Activated effector memory CD4-positive, alpha-beta T cell treated with Interleukin-2 at 50 U/mL for 16 hours (primary cell): ENCODE results near the gene PCGF2.
"Not testable (repeated sequence)": the region's sequence is repeated elsewhere in the genome, so short reads cannot be mapped to it uniquely, and the experiment has no call there.

ENCODE experiments used
- DNase-seq: peaks from one replicate; pipeline ENCODE4 v3.0.0-alpha.2; 2020

Gene PCGF2

DNA sequence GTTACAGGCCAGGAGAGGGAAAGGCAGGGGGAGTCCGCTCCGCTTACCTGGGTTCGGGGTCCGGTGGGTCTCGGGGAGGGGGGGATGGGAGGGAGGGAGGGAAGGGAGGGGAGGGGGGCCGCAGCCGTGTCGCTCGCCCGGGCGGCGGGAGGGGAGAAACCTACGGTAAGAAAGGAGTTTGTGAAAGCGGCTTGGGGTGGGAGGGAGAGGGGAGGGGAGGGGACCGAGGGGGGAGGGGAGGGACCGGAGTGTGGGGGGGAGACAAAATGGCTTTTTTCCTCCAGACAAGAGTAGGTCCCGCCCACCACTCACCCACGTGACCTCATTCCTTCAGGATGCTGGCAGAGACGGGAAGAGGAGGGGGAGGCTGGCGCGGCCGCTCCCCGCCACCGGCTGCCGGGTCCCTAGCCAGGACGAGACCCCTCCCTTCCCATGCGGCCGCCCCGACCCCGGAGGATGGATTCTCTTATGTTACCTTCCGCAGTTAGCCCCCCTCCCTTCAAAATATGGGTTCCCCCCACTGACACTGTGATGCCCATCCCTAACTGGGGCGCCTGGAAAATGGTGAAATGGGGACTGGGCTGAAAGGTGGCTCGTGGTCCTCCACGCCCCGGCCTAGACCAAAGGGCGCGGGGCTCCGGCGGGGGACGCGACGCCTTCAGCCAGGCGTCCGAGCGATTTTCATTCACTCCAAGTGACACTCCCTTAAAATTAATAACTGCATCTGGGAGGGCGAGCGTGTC is at the start of gene PCGF2:
Gene PCGF2 (minus strand): TSS at position 188 of the 743 bp plus-strand sequence. CDS start 7,934 bp downstream, outside the sequence.
- DNase-seq: no peak

GRCh38 chr17:38797828-38798227 is 49.7 kb upstream of the PCGF2 start:
- DNase-seq: no peak

- DNase-seq: no peak
Measured at GRCh38 chr17:38797158-38797490, 49.0 kb upstream of the PCGF2 start.

GRCh38 chr17:38796451-38797157 is 48.5 kb upstream of the PCGF2 start:
- DNase-seq: no peak

DNA sequence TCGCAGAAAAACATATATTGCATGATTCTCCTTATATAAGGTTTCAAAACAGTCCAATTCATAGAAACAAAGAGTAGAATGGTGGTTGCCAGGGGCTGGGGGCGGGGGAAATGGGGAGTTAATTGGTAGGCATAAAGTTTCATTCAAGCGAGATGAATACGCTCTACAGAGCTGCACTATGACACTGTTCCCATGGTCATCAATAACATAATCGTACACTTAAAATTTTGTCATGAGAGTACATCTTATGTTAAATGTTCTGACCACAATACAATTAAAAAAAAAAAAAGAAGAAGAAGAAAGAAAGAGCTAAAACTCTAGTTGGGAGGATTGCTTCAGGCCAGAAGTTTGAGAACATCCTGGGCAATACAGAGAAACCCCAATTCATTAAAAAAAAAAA is 46.1 kb upstream of the PCGF2 start:
- no peak for DNase-seq

DNA sequence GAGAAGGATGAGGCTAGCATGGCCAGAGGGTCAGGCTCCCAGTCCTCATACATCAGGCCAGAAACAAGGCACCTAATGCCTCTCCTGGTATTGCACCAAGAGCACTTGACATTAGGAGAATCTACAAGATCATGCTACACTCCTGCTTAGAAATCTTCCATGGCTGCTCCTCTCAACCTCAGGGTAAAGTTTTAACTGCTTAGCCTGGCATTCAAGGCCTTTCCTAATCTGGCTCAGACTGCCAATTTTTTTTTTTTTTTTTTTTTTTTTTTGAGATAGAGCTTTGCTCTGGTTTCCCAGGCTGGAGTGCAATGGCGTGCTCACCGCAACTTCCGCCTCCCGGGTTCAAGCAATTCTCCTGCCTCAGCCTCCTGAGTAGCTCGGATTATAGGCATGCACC is 43.0 kb upstream of the PCGF2 start:
- no peak for DNase-seq

- not testable (repeated sequence) for DNase-seq
Measured at GRCh38 chr17:38790148-38790707, 42.1 kb upstream of the PCGF2 start.

GRCh38 chr17:38789185-38789584 is 41.0 kb upstream of the PCGF2 start:
- no peak for DNase-seq

DNA sequence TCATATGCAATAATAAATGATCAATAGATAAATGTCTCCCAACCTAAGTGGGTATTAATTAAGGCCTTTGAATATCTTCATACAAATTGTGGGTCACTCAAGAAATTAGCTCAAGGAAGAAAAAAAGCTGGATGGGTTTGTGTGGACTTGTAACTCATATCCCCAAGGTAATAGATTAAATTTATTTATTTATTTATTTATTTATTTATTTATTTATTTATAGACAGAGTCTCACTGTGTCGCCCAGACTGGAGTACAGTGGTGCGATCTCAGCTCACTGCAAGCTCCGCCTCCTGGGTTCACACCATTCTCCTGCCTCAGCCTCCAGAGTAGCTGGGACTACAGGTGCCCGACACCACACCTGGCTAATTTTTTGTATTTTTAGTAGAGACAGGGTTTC is 39.9 kb upstream of the PCGF2 start:
- DNase-seq: not testable (repeated sequence)

- DNase-seq: no peak
Measured at GRCh38 chr17:38786372-38786771, 38.2 kb upstream of the PCGF2 start.

- DNase-seq: no peak
Measured at GRCh38 chr17:38783227-38783626, 35.1 kb upstream of the PCGF2 start.

DNA sequence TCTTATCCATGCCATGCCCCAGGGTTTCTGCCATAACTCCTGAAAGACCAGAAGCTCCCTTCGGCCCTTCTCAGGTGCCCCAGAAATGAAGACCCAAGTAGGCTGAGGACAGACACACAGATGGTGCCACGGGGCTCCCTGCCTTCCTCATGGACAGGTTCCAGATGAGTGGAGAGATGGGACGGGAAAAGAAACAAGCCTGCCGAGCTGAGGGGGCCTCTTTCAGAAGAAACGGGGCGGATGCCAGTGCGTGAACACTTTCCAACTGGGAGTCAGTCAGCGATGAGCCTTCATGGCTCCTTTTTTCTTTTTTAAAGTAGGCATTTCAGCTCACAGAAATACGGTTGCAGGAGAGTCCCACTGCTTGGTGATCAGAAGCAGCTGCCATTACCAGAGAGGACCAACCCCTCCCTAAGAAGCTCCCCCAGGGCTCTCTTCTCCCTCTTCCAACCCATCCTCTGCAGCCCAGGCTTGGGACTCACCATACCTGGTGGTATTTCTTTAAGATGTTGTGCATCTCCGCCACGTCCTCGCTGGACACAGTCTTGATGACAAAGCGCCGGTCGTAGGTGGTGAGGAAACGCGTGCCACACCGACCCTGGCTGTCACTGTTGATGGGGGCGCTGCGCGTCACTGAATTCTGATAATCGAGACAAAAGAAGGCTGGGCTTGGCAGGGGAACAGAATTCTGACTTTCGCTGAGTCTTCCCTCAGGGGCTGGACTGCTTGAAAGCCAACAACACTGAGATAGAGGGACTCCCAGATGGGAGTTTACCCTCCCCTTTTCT is 32.0 kb upstream of the PCGF2 start:
- no peak for DNase-seq

GRCh38 chr17:38777641-38778250 is 29.6 kb upstream of the PCGF2 start:
- DNase-seq: no peak

DNA sequence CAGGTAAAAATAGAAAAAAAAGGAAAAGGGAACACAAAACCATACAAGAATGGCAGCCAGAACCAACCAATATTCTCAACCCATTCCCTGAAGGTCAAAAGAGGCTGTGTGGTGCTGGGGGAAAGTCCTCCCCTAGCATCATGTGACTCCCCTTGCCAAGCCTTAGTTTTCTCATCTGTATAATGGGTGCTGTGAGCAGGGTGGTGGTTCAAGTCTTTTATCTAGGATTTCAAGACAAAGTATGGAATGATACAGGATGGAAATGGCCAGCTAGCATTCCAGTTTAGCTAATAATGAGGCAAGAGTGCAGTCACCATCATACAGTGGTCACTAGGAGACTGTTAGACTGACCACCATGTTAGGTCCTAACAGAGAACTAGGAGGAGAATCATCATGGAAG is 25.1 kb upstream of the PCGF2 start:
- no peak for DNase-seq

GRCh38 chr17:38768417-38768816 is 20.3 kb upstream of the PCGF2 start:
- DNase-seq: no peak

- DNase-seq: no peak
Measured at GRCh38 chr17:38766341-38766740, 18.2 kb upstream of the PCGF2 start.

- no peak for DNase-seq
Measured at GRCh38 chr17:38762231-38762630, 14.1 kb upstream of the PCGF2 start.

- no peak for DNase-seq
Measured at GRCh38 chr17:38761612-38762011, 13.5 kb upstream of the PCGF2 start.

DNA sequence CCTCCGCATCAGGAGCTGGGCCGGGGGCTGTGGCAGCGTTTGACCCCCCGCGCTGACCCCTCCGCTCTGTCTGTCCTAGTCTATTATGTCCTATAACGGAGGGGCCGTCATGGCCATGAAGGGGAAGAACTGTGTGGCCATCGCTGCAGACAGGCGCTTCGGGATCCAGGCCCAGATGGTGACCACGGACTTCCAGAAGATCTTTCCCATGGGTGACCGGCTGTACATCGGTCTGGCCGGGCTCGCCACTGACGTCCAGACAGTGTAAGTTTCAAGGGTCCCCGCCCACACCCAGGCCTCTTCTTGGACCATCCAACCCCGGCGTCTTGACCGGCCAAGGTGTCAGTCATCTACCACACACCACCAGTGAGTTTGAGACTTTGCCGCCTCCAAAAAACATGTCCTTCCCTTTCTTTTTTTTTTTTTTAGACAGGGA is 5.0 kb upstream of the PCGF2 start:
- DNase-seq: no peak

DNA sequence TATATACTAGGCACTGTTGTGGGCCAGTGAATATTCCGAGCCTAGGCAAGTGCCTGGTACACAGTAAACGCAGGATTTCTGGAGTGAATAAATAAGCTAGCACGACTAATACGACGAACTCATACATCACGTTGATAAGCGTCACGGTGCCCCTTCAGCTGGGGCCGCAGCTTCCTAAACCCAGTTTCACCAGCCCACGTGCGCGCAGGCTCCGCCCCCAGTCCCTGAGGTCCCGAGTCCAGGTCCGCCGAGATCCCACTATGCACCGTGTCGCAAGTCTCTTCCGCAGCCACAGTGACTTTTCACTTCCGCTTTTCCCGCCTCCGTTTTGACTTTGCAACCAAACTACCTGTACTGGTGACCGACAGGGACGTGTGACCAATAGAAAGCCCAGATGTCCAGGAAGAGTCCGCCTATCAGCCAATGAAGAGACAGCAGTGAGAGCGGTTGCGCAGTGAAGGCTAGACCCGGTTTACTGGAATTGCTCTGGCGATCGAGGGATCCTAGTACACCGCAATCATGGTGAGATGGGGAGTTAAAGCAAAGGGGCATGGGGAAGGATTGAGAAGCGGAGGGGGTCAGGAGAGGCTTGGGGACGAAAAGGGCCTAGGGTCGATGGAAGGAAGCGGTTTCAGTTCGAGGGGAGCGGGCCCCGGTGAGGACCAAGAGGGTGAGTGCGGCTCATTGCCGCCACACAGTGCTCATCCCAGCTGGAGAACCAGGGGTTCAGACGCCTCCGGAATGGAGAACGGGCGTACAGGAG is 4.4 kb upstream of the PCGF2 start, which contains the start of gene PSMB3:
Gene PSMB3 (plus strand): TSS at position 434 of the 763 bp plus-strand sequence. CDS start 86 bp downstream, at position 520.
- peak; percentile 93 for DNase-seq

DNA sequence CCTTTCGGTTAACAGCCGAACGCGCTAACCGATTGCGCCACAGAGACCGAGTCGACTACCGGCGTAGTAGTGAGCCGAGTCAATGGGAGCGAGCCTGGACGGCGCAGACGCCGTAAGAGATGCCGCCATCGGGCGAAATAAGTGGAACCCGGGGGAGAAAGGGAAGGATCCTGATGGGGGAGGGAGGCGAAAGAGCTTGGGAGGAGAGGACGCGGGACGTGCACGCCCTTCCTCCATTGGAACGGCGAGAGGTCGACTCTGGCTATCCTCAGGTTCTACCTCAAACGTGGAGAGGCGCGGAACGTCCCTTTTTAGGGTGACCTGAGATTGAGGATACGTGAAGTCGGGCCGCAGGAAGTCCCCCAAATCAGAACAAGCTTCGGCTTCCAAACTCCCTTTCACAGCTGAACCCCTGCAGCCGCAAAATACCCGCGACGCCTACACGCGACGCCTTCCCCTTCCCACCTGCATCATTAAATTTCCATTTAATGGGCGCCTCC is 3.7 kb upstream of the PCGF2 start:
- peak; percentile 74 for DNase-seq
